Lower leg skin (tissue), 3 donors: ENCODE data around the gene SGF29.

Experiments used
- POLR2A ChIP-seq, 2 donors: fragments of 450-650 bp; IDR thresholded peaks; one replicate each; pipeline ENCODE4 v1.6.1; 2016 to 2017; ENCODE audit warnings: antibody characterized with exemption in 2 of 2, mild to moderate bottlenecking in 1 of 2, moderate library complexity in 1 of 2
- TF ChIP-seq, protein P1 (sequence below), 3 donors: fragments of 450-650 bp; IDR thresholded peaks; one replicate each; pipeline ENCODE4 v1.5.1; 2016; ENCODE audit warnings: antibody characterized with exemption in 3 of 3, mild to moderate bottlenecking in 3 of 3, moderate library complexity in 2 of 3

DNA sequence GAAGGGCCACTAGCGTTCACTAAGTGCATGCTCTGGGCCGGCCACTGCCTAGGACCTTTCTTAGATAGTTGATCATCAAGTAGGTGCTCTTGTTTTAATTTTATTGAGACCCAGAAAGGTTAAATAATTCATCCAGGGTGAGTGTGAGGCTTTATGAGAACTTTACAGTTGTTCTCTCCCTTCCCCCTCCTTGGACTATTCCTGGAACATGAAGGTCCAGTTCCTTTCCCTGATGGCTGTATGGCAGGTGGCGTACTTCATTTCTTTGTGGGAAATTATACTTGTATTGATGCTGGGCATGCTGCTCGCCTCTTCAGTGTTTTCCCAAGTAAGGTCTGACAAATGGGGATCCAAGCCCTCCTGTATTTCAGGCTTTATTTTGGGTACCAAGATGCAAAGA, 8.5 kb downstream of the SGF29 start:
- TF ChIP-seq, protein P1, sequence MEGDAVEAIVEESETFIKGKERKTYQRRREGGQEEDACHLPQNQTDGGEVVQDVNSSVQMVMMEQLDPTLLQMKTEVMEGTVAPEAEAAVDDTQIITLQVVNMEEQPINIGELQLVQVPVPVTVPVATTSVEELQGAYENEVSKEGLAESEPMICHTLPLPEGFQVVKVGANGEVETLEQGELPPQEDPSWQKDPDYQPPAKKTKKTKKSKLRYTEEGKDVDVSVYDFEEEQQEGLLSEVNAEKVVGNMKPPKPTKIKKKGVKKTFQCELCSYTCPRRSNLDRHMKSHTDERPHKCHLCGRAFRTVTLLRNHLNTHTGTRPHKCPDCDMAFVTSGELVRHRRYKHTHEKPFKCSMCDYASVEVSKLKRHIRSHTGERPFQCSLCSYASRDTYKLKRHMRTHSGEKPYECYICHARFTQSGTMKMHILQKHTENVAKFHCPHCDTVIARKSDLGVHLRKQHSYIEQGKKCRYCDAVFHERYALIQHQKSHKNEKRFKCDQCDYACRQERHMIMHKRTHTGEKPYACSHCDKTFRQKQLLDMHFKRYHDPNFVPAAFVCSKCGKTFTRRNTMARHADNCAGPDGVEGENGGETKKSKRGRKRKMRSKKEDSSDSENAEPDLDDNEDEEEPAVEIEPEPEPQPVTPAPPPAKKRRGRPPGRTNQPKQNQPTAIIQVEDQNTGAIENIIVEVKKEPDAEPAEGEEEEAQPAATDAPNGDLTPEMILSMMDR (IDR thresholded peaks at IDR 0.05) = no peak
- no peak for TF ChIP-seq POLR2A (IDR thresholded peaks at IDR 0.05)
